Sigmoid colon (tissue), 4 donors: Measurements from ENCODE around the gene EPHA7.

Experiments
- POLR2A ChIP-seq, 2 donors: fragments of 450-650 bp; IDR thresholded peaks; one replicate each; pipeline ENCODE4 v1.6.1; 2016; ENCODE audit warnings: antibody characterized with exemption in 2 of 2, mild to moderate bottlenecking in 2 of 2, moderate library complexity in 2 of 2
- POLR2AphosphoS5 ChIP-seq, 4 donors: sonication (generic); formaldehyde crosslinking; IDR thresholded peaks; one replicate each; pipeline ENCODE4 v1.6.1; 2017; ENCODE audit warnings: antibody characterized with exemption in 4 of 4

DNA sequence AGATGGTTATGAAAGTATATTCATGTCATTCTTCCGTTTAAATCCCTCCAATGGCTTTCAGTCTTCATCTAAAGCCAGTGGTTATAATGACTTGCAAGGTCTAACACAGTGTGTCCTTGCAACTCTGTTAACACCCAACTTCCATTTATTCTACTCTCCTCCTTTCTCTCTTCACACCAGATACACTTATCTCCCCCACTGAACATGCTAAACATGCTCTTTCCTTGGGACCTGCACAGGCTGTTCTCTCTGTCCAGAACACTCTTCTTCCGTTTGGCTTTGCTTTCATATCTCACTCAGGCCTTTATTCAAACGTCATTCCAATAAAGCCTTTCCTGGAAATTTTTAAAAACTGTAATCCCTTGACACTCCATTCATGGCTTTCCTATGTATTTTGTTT is 91.5 kb downstream of the EPHA7 start:
- TF ChIP-seq POLR2A (IDR thresholded peaks at IDR 0.05) (no peak), POLR2AphosphoS5 (IDR thresholded peaks at IDR 0.05) (no peak)
